ENCODE data around the gene ABCA8. TPM values are rescaled to one million over a fixed set of nuclear protein-coding genes. Genes with fewer than 3 reads are reported as not detected.

The ABCA8 gene
- total RNA-seq, 4 donors from 2014 or later: 54.4 to 113 (median 71.3) TPM

DNA sequence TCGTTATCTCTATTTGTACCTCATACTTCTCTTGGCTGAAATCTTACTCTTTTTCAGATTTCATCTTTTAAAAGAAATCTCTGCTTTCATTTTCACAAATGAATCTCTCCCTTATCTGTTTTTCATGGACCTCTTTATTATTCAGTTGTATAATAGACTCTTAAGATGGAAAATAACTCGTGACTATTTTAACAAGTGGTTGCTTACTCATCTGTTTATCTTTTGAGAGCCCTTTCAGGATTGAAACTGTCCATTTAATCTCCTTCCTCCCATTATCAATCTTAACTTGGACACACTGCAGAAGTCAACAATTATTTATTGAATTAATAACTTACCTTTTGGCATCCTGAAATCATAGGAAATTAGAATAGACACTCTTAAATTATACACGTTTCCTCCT lies 68.8 kb downstream of the ABCA8 start:
- no peak overlapping the region for H3K4me3 ChIP-seq
- no peak for ATAC-seq
- no peak overlapping the region for H3K27ac ChIP-seq
- H3K27me3 ChIP-seq: no peaks in the 10 kb centered on the region
- TF ChIP-seq POLR2AphosphoS5 (IDR thresholded peaks at IDR 0.05) (no peak), CTCF (IDR thresholded peaks at IDR 0.05) (no peak), POLR2A (IDR thresholded peaks at IDR 0.05) (no peak), EP300 (IDR thresholded peaks at IDR 0.05) (no peak)
- peaks cover 0 to 10% of the 10 kb centered on the region in 2 donors for H3K36me3 ChIP-seq
- WGBS, 2 donors (ENCODE audit: low coverage in 1 of 2): 48 to 68% methylated on average over 3 of the region's 3 CpGs
- H3K9me3 ChIP-seq: no peaks in the 10 kb centered on the region
- no peaks in the 10 kb centered on the region for H3K4me1 ChIP-seq

GRCh38 chr17:68884888-68885287 lies 70.3 kb downstream of the ABCA8 start:
- no peaks in the 10 kb centered on the region for H3K4me1 ChIP-seq
- WGBS, 2 donors (ENCODE audit: low coverage in 1 of 2): 72 to 79% methylated on average over 4 of the region's 4 CpGs
- ATAC-seq: no peak
- no peak for TF ChIP-seq POLR2AphosphoS5 (IDR thresholded peaks at IDR 0.05)
- no peak for TF ChIP-seq EP300 (IDR thresholded peaks at IDR 0.05)
- no peak for TF ChIP-seq POLR2A (IDR thresholded peaks at IDR 0.05)
- TF ChIP-seq CTCF (IDR thresholded peaks at IDR 0.05): no peak
- peaks cover 0 to 25% of the 10 kb centered on the region in 2 donors for H3K36me3 ChIP-seq
- H3K9me3 ChIP-seq: peaks cover 0 to 9% (median 0%) of the 10 kb centered on the region in 3 donors
- no peaks in the 10 kb centered on the region for H3K27me3 ChIP-seq
- H3K27ac ChIP-seq: no peak overlapping the region
- no peak overlapping the region for H3K4me3 ChIP-seq

GRCh38 chr17:68878226-68878885 lies 76.8 kb downstream of the ABCA8 start:
- Histone ChIP-seq H3K36me3 (peaks cover 0 to 64% of the 10 kb centered on the region in 2 donors), H3K27me3 (no peaks in the 10 kb centered on the region), H3K9me3 (peaks cover 0 to 27% (median 0%) of the 10 kb centered on the region in 3 donors), H3K4me3 (no peak overlapping the region), H3K27ac (no peak overlapping the region), H3K4me1 (no peaks in the 10 kb centered on the region)
- no peak for TF ChIP-seq POLR2A (IDR thresholded peaks at IDR 0.05)
- TF ChIP-seq POLR2AphosphoS5 (IDR thresholded peaks at IDR 0.05): no peak
- TF ChIP-seq CTCF (IDR thresholded peaks at IDR 0.05): no peak
- TF ChIP-seq EP300 (IDR thresholded peaks at IDR 0.05): no peak
- WGBS, 2 donors (ENCODE audit: low coverage in 1 of 2): 83 to 85% methylated on average over 3 to 5 of the region's 5 CpGs
- no peak for ATAC-seq

DNA sequence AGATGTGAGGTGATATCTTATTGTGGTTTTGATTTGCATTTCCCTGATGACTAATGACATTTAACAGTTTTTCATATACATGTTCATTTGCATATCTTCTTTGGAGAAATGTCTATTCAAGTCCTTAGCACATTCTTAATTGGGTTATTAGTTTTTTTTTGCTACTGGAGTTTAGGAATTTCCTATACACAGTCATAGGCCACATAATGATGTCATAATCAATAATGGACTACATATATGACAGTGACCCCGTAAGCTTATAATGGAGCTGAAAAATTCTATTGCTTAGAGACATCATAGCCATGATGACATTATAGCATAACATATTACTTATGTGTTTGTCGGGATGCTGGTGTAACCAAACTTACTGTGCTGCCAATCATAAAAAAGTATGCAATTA lies 83.7 kb downstream of the ABCA8 start:
- WGBS, 2 donors (ENCODE audit: low coverage in 1 of 2): 85 to 95% methylated on average over 2 of the region's 2 CpGs
- ATAC-seq: no peak
- TF ChIP-seq POLR2A (IDR thresholded peaks at IDR 0.05) (no peak), POLR2AphosphoS5 (IDR thresholded peaks at IDR 0.05) (no peak), EP300 (IDR thresholded peaks at IDR 0.05) (no peak), CTCF (IDR thresholded peaks at IDR 0.05) (no peak)
- Histone ChIP-seq H3K36me3 (peaks cover 0 to 25% of the 10 kb centered on the region in 2 donors), H3K9me3 (peaks cover 0 to 7% (median 0%) of the 10 kb centered on the region in 3 donors), H3K27me3 (no peaks in the 10 kb centered on the region), H3K4me3 (no peak overlapping the region), H3K4me1 (peaks cover 0 to 7% (median 0%) of the 10 kb centered on the region in 3 donors), H3K27ac (no peak overlapping the region)

DNA sequence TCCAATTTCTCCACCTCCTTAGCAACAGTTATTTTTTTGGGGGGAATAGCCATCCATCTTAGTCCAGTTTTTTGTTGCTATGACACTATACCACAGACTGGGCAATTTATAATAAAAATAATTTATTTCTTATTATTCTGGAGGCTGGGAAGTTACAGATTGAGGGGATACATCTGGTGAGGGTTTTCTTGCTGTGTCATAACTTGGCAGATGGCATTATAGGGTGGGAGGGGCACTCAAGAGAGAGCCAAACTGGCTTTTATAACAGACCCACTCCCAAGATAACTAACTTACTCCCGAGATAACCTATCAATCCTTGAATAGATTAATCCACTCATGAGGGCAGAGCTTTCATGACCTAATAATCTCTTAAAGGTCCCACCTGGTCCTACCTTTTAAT lies 84.2 kb downstream of the ABCA8 start:
- H3K9me3 ChIP-seq: peaks cover 0 to 7% (median 0%) of the 10 kb centered on the region in 3 donors
- H3K4me1 ChIP-seq: peaks cover 0 to 7% (median 0%) of the 10 kb centered on the region in 3 donors
- WGBS, 2 donors (ENCODE audit: low coverage in 1 of 2): 50% methylated on average over 1 of the region's 1 CpG; no CpG with 5 or more reads in 1 of the 2 donors
- TF ChIP-seq POLR2AphosphoS5 (IDR thresholded peaks at IDR 0.05) (no peak), POLR2A (IDR thresholded peaks at IDR 0.05) (no peak), EP300 (IDR thresholded peaks at IDR 0.05) (no peak)
- H3K27ac ChIP-seq: no peak overlapping the region
- peaks cover 0 to 25% of the 10 kb centered on the region in 2 donors for H3K36me3 ChIP-seq
- no peak overlapping the region for H3K4me3 ChIP-seq
- no peak for ATAC-seq
- H3K27me3 ChIP-seq: no peaks in the 10 kb centered on the region

Measured in gastroesophageal sphincter (tissue), 4 donors.